HG03039 (cell line): ENCODE results near the gene GPR171.
"Not testable (repeated sequence)": the region's sequence is repeated elsewhere in the genome, so short reads cannot be mapped to it uniquely, and the experiment has no call there.

Experiments
- ATAC-seq: cut with Tn5 transposase; IDR thresholded peaks from one replicate; pipeline ENCODE4 v1.9.1; 2021; ENCODE audit warnings: mild to moderate bottlenecking, moderate library complexity; ENCODE audit not compliant: unreplicated experiment

The GPR171 gene, protein sequence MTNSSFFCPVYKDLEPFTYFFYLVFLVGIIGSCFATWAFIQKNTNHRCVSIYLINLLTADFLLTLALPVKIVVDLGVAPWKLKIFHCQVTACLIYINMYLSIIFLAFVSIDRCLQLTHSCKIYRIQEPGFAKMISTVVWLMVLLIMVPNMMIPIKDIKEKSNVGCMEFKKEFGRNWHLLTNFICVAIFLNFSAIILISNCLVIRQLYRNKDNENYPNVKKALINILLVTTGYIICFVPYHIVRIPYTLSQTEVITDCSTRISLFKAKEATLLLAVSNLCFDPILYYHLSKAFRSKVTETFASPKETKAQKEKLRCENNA

GRCh38 chr3:151203051-151203420 is at the start of gene GPR171:
TSS of gene GPR171 (minus strand) at chr3:151203216. CDS start at chr3:151199386, 3,830 bp downstream.
- peak; percentile 94 for ATAC-seq

DNA sequence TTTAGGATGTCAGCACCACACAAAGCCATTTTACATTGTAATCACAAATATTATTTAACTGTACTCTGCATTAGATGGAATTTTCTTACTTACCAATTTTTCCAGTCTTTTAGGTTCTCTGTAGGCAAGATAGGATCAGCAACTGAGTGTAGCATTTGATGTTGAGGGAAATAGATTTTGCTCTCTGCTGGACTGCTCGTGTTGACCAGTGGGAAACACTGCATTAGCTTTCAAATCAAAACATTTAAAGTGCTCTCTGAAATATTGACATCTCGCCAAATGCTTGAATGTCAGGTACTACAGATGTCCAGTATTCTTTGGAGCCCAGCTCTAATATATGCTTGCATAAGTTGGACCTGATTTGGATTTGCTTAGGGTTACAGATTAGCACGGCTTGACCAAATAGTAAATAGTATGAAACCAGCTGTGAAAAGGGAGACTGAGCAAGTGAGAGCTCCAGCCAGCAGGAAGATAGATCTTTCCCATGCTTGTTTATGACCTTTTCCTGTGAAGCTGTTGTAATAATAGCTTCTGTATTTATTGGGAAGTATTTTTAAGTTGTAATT is 45.8 kb upstream of the GPR171 start:
- ATAC-seq, result no peak

DNA sequence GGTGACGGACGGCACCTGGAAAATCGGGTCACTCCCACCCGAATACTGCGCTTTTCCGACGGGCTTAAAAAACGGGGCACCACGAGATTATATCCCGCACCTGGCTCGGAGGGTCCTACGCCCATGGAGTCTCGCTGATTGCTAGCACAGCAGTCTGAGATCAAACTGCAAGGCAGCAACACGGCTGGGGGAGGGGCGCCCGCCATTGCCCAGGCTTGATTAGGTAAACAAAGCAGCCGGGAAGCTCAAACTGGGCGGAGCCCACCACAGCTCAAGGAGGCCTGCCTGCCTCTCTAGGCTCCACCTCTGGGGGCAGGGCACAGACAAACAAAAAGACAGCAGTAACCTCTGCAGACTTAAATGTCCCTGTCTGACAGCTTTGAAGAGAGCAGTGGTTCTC is 39.0 kb upstream of the GPR171 start:
- not testable (repeated sequence) for ATAC-seq

DNA sequence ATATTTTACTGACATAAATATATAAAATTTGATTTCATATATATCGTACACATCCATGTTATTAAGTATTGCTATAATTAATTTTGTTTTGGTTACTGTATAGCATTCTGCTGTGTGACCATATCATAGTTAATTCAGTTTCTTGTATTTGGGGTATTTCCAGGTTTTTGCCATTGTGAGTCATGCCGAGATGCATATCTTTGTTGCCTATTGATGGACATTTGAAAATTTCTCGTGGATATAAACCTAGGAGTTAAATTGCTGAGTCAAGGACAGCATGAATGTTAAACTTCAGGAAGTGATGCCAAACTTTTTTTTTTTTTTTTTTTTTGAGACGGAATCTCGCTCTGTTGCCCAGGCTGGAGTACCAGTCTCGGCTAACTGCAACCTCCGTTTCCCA is 33.7 kb upstream of the GPR171 start:
- no peak for ATAC-seq

DNA sequence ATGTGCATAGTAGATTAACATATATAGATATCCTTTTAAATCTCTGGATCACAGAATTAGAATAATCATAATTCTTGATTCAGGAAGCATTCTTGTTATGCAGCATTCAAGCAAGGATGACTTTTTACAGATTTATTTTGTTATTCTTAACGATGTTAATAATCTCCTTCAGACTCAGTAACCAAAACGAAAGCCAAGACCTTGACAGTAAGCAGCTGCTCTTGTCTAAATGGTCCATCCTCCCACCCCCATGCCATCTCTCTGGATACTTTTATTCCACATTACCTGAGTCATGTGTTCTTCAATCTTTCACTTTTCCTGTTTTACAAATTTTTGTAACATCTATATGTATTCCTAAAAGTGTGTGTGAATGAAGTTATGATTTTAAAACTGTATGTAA is 33.3 kb upstream of the GPR171 start:
- ATAC-seq, result no peak

DNA sequence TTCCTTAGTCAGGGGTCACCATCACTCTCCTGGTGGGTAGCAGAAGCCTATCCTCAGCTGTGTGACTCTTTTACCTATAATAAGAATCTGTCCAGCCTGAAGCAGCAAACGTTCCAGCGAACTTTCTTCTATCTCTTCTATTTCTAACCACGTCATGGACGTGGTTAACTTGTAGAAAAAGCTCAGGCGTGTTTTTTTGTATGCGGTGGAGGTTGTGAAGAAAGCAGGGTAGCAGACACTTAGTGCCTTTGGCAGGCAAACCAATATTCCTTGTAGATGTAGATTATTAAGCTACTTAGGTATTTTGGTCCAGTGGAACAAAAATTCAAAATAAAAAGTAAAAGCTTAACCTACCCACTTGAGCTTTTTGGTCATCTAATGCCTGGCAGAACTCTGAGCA is 31.8 kb upstream of the GPR171 start:
- ATAC-seq, result no peak

DNA sequence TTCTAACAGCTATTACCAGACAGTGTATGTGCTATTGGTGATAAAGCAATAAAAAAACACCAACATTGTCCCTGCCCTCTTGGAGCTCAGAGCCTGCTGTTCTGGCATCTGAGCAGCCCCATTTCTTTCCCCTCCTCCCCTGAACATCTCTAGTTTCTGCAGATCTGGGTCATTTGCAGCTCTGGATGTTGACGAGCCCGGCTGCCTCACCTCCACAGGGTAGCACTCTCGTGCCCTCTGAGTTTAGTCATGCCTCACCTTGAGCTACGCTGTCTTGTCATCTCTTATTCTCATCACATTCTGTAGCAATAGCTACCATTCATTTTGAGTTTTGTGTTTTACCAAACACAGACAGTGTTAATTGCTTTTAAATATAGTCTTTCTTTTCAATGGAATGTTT is 30.0 kb upstream of the GPR171 start:
- ATAC-seq, result no peak

DNA sequence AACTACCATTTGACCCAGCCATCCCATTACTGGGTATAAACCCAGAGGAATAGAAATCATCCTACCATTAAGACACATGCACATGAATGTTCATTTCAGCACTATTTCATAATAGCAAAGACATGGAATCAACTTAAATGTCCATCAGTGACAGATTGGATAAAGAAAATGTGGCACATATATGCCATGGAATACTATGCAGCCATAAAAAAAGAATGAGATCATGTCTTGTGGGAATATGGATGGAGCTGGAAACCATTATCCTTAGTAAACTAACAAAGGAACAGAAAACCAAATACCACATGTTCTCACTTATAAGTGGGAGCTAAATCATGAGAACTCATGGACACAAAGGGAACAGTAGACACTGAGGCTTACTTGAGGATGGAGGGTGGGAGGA is 29.4 kb upstream of the GPR171 start:
- not testable (repeated sequence) for ATAC-seq

DNA sequence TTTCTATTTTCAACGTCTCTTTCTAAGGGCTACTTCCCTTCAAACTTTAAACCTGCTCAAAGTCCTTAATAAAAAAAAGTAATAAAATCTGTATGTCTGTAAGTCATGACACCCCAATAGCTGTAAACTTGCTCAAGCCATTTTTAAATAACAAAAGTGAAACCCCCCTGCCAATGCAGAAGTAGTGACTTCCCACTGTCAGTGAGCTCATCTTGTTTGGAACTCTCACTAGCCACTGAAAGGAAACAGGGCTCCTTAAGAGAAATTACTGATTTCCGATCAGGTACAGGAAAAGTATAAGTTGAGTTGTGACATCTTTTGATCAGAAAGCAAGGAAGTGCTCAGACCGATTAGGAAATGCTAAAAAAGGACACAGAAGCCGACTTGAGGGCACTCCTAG is 27.6 kb upstream of the GPR171 start:
- no peak for ATAC-seq

- ATAC-seq, result no peak
These were observed 25.6 kb upstream of the GPR171 start for GRCh38 chr3:151228666-151229040.

- ATAC-seq, result peak; percentile 90
These were observed 25.0 kb upstream of the GPR171 start for GRCh38 chr3:151227807-151228665.

- ATAC-seq, result peak; percentile 16
These were observed 24.3 kb upstream of the GPR171 start for GRCh38 chr3:151227266-151227806.

GRCh38 chr3:151226825-151227224 is 23.8 kb upstream of the GPR171 start:
- no peak for ATAC-seq

GRCh38 chr3:151226088-151226563 is 23.1 kb upstream of the GPR171 start:
- ATAC-seq, result no peak

- no peak for ATAC-seq
These were observed 22.3 kb upstream of the GPR171 start for GRCh38 chr3:151225040-151225975.

DNA sequence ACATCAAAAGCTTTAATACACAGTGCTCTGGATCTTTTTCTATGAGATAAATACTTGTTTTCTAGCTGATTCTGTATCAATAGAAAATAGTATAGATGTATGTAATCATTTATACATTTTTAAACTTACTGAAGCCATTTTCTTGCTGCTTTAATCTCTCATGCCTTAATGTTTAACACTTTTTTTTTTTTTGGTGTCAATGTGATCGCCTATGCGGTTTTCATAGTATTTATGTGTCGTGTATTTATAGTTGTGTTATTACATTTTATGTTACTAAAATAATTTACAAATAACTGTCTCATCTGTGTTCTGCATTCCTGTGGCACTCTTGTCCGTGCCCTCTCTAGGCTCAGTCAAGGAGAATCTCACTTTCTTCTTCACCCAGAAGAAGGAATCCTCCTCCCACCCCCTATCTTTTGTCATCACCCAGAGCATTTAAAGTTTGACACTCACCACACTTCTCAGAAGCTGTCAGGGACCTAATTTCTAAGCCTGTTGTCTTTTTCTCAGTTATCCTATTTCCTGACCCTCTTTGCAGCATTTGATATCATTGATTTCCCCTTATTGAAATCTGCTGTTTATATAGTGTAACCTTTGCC is 21.4 kb upstream of the GPR171 start:
- ATAC-seq, result no peak

GRCh38 chr3:151219056-151219455 is 16.0 kb upstream of the GPR171 start:
- no peak for ATAC-seq

- no peak for ATAC-seq
These were observed 15.1 kb upstream of the GPR171 start for GRCh38 chr3:151218136-151218535.

GRCh38 chr3:151216641-151217607 is 13.9 kb upstream of the GPR171 start:
- ATAC-seq, result no peak
